HG03280 (cell line): ENCODE measurements around the gene FMN1.
"Not testable (repeated sequence)": the region's sequence is repeated elsewhere in the genome, so short reads cannot be mapped to it uniquely, and the experiment has no call there.

Experiments used
- ATAC-seq: cut with Tn5 transposase; IDR thresholded peaks from one replicate; pipeline ENCODE4 v1.9.1; 2021; ENCODE audit warnings: mild to moderate bottlenecking, moderate library complexity; ENCODE audit not compliant: unreplicated experiment

FMN1 gene

DNA sequence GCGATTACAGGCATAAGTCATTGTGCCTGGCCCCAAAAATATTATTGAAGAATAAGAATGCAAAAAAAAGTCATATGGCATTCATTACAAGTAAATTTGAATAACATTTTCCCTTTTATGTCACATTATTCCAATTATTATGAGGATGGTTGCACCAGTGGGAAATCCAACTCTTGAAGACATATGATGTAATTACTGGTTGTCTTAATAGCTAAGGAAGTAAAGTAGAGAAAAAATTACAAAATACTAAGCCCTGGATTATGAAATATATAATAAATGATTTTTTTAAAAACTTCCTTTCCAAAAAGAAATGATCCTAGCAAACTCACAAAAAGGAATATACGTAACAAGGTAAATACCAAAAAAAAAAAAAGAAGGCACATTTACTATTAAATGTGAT lies 98.9 kb downstream of the FMN1 start:
- ATAC-seq, result no peak

DNA sequence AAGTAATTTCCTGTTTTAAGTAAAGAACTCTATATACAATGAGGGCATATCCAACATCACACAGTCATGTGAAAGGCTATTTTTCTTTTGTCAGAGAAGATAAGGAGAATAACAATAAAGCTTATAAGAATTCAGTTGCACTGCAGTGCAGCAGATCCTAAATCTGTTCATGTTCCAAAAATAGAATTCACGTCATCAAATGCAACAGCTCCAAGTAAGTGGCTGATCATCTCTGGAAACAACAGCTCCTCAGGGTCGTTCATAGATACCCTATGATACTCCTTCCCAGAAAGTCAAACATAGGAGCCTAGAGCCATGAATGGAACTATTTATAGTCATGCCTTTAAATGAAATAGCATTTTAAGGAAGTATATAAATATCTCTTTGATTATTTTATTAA lies 100.2 kb downstream of the FMN1 start:
- ATAC-seq, result no peak

DNA sequence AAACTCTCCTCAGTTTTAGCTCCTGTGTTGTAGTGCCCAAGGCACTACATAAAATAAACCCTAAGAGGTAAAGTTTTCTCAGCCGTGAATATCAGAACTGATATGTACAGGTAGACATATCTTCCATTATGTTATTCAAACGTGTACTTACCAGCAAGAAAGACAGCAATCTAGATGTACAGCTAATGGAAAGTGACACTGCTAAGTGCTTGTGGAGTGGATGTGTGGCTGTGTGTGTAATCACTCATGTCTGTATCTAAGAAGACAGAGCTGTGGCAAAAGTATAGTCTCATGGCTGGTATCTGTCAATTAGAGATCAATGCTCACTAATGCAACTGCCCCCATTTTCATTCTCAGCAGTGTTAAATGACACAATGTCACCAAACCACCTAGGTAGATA lies 101.3 kb downstream of the FMN1 start:
- no peak for ATAC-seq

DNA sequence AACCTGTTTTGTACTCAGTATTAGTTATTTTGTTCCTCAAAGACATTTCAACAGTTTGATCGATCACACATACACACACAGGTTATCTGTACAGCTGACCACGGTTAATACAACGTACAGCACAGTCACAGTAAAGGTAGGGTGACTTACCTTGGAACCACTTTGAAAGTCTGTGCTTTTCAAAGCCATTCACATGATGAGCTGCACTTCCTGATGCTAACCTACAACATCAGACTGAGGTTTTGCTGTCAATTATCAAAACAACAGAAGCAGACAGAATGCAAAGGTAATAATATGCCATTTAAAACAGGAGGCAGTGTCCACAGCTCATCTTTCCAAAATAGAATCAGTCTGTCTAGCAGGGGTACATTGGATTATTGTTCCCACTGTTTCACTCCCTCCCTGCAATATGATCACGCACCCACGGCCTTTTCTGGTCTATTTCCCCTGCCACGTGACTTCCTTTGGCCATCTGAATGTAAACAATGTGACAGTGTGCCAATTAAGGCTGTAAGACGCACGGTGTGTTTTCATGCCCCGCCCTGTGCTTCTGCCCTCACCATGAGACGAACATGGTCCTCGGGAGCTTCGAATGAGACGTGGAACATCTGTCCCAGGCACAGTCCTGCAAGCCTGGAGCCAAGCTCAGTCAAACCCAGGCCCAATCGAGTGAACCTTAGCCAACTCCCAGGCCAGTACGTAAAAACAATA lies 102.4 kb downstream of the FMN1 start:
- no peak for ATAC-seq

DNA sequence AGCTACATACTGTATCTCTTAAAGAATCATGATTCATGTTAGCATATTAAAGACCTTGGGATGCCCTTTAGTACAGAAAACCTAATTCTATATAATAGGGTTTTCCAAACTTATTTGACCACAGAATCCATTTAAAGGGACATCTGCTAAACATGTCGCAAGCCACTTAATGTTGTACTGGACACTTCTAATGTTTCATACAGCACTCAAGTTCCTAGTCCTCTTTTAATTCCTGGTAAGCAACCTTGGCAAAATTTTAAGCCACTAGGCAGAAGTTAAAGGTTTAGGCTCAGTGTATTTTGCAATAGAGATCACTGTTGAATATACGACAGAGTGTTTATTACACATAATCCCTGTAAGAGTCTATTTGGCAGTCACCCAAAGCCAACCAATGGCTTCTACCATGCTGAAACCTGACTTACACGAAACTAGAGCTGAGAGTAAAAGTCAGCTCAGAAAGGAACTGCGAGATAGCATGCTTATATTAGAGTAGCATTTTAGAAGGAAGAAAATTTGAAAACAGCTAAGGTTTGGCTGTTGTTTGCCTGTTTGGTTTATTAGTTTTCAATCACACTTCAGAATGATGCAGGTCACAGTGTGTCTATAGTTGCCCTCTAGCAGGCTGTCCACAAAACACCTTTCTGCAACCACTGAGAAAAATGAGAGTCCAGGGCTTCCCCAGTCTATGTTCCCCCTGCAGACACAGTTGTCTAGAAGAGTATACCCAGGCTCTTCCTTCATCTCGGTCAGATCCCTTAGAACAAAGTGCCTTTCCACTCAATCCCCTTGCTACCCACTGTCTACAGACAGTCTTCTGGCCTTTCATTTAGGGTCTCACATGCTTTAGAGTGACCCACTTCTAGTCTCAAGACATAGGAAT lies 104.4 kb downstream of the FMN1 start:
- no peak for ATAC-seq

DNA sequence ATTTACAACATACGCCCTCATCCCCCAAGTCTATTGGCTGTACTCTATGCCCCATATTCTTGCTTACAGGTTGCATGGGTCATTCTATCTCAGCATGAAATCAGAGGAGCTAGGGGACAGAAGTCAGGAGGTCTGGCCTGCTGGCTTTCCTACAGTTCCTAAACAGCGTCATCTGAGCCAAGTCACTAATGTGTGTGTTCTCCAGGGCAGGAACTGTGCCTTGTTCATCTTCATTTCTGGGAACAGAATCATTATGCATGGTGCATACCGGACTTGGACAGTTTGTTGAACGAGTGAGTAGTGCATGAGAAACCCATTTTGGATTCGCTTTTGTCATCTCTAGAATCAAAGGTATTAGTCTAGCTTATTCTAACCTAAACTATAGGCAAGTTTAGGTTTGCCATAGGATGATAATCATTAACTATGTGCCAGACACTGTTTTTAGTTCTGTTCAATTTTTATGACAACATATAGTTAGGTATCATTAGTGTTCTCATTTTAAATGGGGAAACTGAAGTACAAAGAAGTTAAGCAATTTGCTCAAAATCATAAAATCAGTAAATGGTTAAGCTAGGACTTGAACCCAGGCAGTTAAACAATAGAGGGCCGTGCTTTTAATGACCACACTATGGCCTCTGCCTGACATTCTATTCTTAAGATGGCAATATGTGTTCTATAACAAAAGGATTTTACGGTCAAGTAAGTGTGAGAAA lies 105.2 kb downstream of the FMN1 start:
- no peak for ATAC-seq

DNA sequence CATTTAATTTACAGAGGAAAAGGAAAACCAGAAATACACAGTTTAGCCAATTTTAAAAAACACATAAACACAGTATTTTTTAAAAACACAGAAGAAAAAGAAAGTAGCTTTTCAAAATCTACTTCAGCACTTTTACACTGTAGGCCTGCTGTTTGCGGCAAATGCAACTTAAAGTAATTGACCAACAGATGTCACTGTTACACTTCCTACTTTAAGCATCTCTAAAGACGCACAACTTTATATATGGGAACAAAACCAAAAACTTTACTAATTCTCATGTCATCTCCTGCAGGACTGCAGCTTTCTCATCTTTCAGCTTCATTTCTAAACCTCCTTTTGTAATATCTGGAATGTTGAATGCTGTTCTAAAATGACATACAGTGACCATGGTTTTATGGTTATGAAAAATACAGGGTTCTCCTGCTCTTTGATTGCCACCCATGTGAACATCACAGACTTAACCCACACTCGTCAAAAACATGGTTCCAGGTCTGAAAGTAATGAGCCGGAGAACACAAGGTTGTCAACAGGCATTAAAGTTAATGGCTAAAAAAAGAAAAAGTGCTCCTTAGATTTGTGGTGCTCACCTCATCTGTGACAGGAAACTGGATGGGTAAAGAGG lies 107.9 kb downstream of the FMN1 start:
- no peak for ATAC-seq

DNA sequence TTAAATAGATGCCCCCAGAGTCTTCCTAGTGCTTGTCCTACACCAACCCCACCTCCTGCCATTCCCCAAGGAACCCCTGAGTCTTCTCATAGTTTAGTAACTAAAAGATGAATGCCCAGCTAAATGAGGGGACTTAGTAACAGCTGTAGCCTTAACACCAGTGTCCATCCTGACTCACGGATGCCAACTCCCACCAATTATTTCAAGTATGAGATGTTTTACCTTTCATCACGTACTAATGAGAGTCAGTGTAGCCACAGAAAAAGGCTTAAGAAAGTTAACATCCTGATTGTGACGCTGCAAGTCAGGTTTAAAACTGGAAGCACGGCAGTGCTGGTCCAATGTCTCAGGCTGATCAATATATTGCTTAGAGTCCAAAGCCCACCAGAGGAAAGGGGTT lies 109.9 kb downstream of the FMN1 start:
- ATAC-seq, result no peak

DNA sequence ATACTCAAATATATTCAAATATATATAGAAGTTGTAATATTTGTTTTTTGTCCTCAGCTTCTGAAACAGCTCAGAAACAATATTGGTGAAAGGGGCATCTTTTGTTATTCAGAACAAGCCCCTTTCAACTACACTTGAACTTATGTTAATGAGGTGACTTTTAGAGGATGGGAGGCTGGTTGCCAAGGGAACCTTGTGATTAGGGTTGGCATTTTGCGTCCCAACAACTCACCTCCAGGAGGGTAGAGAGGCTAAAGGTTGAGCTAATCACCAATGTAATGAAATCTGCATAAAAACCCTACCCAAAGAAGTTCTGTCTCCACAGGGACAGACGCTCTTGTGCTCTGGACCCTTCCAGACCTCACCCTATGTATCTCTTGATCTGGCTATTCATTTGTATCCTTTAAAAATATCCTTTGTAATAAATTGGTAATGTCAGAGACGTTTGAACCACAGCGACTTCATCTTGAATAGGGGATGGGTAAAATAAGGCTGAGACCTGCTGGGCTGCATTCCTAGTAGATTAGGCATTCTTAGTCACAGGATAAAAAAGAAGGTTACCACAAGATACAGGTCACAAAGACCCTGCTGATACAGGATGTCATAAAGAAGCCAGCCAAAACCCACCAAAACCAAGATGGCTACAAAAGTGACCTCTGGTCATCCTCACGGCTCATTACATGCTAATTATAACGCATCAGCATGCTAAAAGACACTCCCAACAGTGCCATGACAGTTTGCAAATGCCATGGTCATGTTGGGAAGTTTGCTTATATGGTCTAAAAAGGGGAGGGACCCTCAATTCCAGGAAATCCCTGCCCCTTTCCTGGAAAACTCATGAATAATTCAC lies 111.1 kb downstream of the FMN1 start:
- ATAC-seq, result no peak

DNA sequence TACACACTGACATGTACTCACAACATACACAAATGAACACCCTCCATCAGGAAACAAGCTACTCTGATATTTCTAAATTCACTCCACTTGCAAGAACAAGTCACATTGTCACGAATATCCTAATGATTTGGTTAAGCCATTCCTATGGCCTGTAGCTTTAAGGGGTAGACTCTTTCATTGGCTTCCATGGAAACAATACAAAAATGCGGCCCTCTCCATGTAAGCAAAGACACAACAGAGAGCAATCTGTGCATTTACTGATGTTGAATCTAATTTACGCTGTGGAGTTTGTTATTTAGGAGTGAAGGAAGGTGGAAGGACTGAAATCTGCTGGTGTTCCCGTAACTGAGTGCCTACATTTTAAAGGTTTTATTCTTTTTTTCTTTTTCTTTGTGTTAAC lies 114.5 kb downstream of the FMN1 start:
- no peak for ATAC-seq

DNA sequence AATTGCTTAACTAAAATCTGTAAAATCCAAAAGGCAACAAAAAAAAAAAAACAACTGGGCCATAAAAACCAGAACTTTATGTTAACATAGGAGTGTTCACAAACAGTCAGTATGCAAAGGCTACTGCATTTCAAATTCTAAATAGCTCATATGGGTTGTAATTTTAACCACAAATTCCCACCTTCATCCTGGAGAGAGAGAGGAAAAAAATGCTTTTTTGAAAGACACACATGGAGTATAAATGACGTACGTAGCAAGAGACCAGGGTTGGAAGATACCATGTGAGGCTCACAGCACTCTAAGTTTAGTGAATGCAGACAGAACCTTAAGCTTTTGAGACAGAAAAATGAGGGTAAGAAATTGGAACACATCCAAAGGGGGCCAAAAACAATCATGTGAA lies 115.9 kb downstream of the FMN1 start:
- no peak for ATAC-seq

DNA sequence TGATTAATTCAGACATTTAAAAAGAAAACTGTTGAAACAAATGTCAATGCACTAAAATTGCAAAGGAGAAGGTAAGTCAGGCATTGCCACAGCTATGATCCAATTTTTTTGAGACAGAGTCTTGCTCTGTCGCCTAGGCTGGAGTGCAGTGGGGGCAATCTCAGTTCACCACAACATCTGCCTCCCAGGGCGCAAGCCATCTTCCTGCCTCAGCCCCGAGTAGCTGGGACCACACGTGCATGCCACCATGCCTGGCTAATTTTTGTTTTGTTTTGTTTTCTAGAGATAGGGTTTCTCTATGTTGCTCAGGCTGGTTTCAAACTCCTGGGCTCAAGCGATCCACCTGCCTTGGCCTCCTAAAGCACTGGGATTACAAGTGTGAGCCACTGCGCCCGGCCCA lies 117.6 kb downstream of the FMN1 start:
- no peak for ATAC-seq

DNA sequence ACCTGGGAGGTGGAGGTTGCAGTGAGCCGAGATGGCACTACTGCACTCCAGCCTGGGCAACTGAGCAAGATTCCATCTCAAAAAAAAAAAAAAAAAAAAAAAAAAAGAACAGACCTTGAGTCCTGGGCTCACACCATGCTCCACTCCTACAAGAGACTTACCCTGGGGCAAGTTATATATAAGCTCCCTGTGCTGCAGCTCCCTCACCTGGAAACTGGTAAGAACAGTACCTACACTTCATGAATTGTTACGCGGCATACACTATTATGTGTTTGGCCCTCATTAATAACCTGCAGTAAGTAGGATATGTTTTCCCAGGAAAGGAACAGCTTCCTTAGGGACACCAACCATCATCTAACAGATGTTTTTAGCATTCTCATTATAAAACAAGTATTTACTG lies 119.6 kb downstream of the FMN1 start:
- no peak for ATAC-seq

DNA sequence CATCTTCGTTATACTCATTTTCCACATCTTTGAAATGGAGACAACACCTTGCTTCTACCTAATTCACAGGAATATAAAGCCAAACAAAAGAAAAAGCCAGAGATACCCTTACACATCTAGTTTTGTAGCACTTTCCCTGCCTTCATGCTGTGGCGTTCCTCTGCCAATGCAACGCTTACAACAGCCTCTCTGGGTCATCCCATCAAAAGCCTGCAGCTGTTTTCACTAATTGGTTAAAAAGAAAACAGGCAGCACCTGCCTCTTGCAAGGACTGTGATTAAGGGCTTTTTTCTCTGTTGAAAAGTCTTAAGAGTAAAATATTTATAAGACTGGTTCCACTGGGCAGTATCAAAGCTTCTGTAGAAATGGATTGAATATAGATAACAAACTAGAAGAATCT lies 120.3 kb downstream of the FMN1 start:
- ATAC-seq, result no peak

DNA sequence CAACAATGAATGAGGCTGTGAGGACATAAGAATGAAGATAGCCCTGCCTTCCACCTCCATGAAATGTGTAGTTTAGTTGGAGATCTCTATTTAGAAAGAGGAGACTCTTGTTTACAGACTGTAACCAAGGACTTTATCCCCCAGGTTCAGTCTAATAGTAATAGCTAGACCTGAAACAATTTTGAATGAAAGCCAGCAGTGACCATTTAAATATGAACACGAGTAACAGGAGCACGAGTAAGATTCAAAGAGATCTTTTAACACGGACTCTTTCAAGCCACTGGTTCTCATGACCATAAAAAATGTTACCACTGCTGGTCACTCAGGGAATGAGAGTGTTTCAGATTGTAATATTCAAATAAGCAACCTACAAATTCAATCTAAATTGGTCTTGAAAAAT lies 123.1 kb downstream of the FMN1 start:
- ATAC-seq, result no peak

DNA sequence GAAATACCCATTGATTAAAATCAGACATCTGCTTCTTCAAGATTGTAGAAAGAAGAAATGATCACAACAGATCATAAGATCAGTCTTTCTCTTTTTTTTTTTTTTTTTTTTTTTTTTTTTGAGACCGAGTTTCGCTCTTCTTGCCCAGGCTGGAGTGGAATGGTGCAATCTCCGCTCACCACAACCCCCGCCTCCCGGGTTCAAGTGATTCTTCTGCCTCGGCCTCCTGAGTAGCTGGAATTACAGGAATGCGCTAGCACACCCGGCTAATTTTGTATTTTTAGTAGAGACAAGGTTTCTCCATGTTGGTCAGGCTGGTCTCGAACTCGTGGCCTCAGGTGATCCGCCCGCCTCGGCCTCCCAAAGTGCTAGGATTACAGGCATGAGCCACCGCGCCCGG lies 124.6 kb downstream of the FMN1 start:
- ATAC-seq, result not testable (repeated sequence)

DNA sequence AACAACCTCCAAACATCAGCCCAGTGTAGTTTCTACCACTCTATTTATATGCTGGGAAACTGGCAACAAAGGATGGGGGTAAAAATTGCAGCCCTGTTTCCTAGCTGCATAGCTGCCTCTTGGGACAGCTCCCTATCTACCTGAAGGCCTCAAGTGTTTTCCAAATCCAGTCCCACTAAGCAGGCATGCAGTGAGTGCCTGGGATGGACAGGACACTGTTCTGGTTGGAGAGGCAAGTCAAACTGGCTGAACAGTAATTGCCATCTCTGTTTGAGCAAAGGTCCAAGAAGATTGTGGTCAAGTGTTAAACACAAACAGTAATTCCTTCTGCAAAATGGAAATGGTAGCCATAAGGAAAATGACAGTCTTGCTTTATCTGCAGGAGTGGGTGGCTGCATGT lies 125.4 kb downstream of the FMN1 start:
- no peak for ATAC-seq

DNA sequence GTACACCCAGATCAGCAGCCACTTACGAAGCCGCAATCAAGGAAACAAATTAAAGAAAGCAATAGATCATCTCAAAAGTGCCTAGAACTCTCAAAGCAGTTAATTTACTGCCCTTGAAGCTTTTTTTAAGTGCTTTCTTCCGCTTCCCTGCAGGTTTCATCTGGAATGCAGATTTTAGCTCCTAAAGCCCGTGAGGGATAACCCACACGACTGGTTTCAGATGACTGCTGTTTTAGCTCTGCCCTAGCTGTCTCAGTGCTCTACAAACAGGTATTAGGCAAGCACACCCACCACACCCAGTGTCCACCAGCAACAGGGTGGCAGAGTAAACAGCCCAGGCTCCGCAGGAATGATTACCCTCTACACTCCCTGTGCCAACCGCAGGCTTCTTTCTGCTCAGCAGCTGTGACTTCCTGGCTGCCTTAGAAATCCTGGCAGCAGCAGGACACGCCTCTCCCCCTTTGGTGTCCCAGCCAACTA lies 126.0 kb downstream of the FMN1 start:
- no peak for ATAC-seq

DNA sequence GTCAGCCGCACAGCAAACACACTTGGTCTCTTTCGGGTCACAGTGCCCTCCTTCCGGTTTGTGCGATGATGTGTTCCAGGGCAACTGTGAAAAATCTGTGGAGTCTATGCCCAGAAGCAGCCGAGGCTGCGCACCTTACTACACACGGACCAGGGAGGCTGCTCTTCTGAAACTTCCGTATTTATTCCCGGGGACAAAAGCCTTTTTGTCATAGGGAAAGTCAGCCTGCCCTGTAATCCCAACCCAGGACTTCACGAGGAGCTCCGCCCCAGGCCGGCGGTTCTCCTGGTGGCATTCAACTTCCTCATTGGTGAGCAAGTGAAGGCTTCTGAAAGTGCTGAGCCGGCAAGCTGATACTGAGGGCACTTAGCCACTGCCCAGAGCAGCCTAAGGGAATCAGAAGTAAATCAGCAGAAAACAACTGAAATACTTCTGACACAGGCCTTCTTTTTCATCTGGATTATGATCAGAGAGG lies 126.5 kb downstream of the FMN1 start:
- ATAC-seq, result no peak

DNA sequence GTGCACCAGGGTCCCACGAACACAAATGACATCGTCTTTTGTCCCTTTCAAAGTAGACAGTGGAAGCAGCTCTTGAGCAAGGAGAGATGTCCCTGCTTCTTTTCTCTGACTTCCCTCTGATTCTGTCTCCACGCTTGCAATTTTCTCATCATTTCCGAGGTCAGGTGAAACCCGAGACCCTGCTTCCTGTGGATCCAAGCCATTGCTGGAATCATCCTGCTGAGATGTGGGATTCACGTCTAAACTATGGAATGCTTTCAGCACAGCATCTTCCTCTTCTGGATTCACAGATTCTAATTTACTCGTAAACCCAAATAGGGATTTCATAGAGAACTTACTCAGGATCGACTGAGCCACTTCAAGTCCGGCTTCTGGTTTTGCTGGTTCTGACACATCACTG lies 127.1 kb downstream of the FMN1 start:
- ATAC-seq, result no peak
